K562 (cell line): ENCODE data around the gene MYRFL.

Experiments used
- CBX8 ChIP-seq: fragments of 200-600 bp; sonication (generic); IDR thresholded peaks from 2 replicates; pipeline ENCODE4 v1.6.1; 2012; ENCODE audit warnings: borderline replicate concordance, mixed run types, low read depth, mild to moderate bottlenecking, moderate library complexity, mixed read lengths, low read length, control low read depth, inconsistent platforms; ENCODE audit not compliant: poor library complexity, severe bottlenecking; ENCODE audit errors: extremely low read depth
- CEBPB ChIP-seq: fragments of 450-650 bp; IDR thresholded peaks from 2 replicates; pipeline ENCODE4 v1.6.1; 2016; ENCODE audit warnings: missing genetic modification characterization, missing compliant biosample characterization
- CREB1 ChIP-seq, 2 experiments: sonication (generic) in 1 of 2; formaldehyde crosslinking in 1 of 2; IDR thresholded peaks; 2 replicates each; pipeline versions ENCODE4 v1.6.1 to v1.8.0; 2012 to 2022; ENCODE audit warnings: inconsistent platforms in 1 of 2, mild to moderate bottlenecking in 1 of 2, missing genetic modification reagents in 1 of 2, moderate library complexity in 1 of 2
- CTCF ChIP-seq, 3 experiments: IDR thresholded peaks in 2 of 3; conservative IDR thresholded peaks in 1 of 3; 2 replicates each; pipeline ENCODE4 v1.5.1; 2011 to 2012; ENCODE audit warnings: low read length in 3 of 3, mild to moderate bottlenecking in 3 of 3, control low read depth in 2 of 3, improper control_type of control experiment in 1 of 3, inconsistent platforms in 1 of 3, low read depth in 1 of 3, mixed read lengths in 1 of 3, moderate library complexity in 1 of 3; ENCODE audit not compliant: insufficient read depth in 2 of 3
- HMG20B ChIP-seq: fragments of 250-450 bp; sonication (Bioruptor Pico); IDR thresholded peaks from 2 replicates; pipeline ENCODE4 v1.5.0; 2021; ENCODE audit warnings: mild to moderate bottlenecking
- KLF16 ChIP-seq: IDR thresholded peaks from 2 replicates; pipeline ENCODE4 v1.6.1; 2016; ENCODE audit warnings: antibody characterized with exemption
- MXI1 ChIP-seq: IDR thresholded peaks from 2 replicates; pipeline ENCODE4 v1.6.1; 2011; ENCODE audit warnings: low read depth, mild to moderate bottlenecking, improper control_type of control experiment, low read length
- PML ChIP-seq: IDR thresholded peaks from 2 replicates; pipeline ENCODE4 v1.6.1; 2012; ENCODE audit warnings: low read length, inconsistent platforms
- POLR2A ChIP-seq: fragments of 450-650 bp; conservative IDR thresholded peaks from 2 replicates; pipeline ENCODE4 v1.6.1; 2016
- RCOR1 ChIP-seq, 2 experiments: IDR thresholded peaks; 2 replicates each; pipeline ENCODE4 v1.6.1; 2012; ENCODE audit warnings: low read depth in 2 of 2, low read length in 2 of 2, borderline replicate concordance in 1 of 2, improper control_type of control experiment in 1 of 2
- SIN3A ChIP-seq, 2 experiments: fragments of 150-350 bp in 1 of 2; IDR thresholded peaks; 2 replicates each; pipeline ENCODE4 v1.6.1; 2011 to 2016; ENCODE audit warnings: borderline replicate concordance in 2 of 2, low read depth in 2 of 2, low read length in 2 of 2, mild to moderate bottlenecking in 2 of 2, moderate library complexity in 2 of 2; ENCODE audit not compliant: control insufficient read depth in 1 of 2
- SPI1 ChIP-seq: IDR thresholded peaks from 2 replicates; pipeline ENCODE4 v1.6.1; 2011; ENCODE audit warnings: low read depth, low read length, control low read depth, borderline replicate concordance
- ZC3H4 ChIP-seq: sonication (generic); formaldehyde crosslinking; IDR thresholded peaks from 2 replicates; pipeline ENCODE4 v1.9.0; 2021; ENCODE audit warnings: missing genetic modification reagents, borderline replicate concordance
- ZNF274 ChIP-seq: IDR thresholded peaks from 2 replicates; pipeline ENCODE4 v1.6.1; 2011; ENCODE audit warnings: low read depth, mild to moderate bottlenecking, low read length, moderate library complexity, borderline replicate concordance

GRCh38 chr12:69947897-69948296 is 122.9 kb downstream of the MYRFL start:
- TF ChIP-seq HMG20B (CRISPR knock-in tag) = no peak
- TF ChIP-seq CREB1 (IDR thresholded peaks at IDR 0.05) = no peak
- no peak for TF ChIP-seq CREB1 (CRISPR knock-in tag; IDR thresholded peaks at IDR 0.05)
- no peak for TF ChIP-seq CTCF (IDR thresholded peaks at IDR 0.05 in 2 of 3, conservative IDR thresholded peaks at IDR 0.05 in 1 of 3; ENCODE audit: insufficient read depth in 2 of 3, low read depth in 1 of 3, low read length in 3 of 3)
- TF ChIP-seq MXI1 = no peak
- TF ChIP-seq ZC3H4 = no peak
- TF ChIP-seq CBX8 = no peak
- no peak for TF ChIP-seq POLR2A
- TF ChIP-seq RCOR1 (IDR thresholded peaks at IDR 0.05; ENCODE audit: borderline replicate concordance in 1 of 2, low read depth in 2 of 2, low read length in 2 of 2) = no peak
- TF ChIP-seq ZNF274 = no peak
- no peak for TF ChIP-seq PML
- no peak for TF ChIP-seq KLF16
- no peak for TF ChIP-seq CEBPB (tag)
- TF ChIP-seq SPI1 = no peak
- no peak for TF ChIP-seq SIN3A (IDR thresholded peaks at IDR 0.05; ENCODE audit: borderline replicate concordance in 2 of 2, control insufficient read depth in 1 of 2, low read depth in 2 of 2, low read length in 2 of 2)
